ENCODE measurements around the gene SLC4A9.

GRCh38 chr5:140408750-140409241, 48.8 kb downstream of the SLC4A9 start:
- TF ChIP-seq CTCF (IDR thresholded peaks at IDR 0.05): no peak
- no peak for TF ChIP-seq CEBPB (IDR thresholded peaks at IDR 0.05)
